ENCODE results near the gene IYD.

Gene IYD

GRCh38 chr6:150426198-150426597 is 57.4 kb downstream of the IYD start:
- TF ChIP-seq, protein P1, sequence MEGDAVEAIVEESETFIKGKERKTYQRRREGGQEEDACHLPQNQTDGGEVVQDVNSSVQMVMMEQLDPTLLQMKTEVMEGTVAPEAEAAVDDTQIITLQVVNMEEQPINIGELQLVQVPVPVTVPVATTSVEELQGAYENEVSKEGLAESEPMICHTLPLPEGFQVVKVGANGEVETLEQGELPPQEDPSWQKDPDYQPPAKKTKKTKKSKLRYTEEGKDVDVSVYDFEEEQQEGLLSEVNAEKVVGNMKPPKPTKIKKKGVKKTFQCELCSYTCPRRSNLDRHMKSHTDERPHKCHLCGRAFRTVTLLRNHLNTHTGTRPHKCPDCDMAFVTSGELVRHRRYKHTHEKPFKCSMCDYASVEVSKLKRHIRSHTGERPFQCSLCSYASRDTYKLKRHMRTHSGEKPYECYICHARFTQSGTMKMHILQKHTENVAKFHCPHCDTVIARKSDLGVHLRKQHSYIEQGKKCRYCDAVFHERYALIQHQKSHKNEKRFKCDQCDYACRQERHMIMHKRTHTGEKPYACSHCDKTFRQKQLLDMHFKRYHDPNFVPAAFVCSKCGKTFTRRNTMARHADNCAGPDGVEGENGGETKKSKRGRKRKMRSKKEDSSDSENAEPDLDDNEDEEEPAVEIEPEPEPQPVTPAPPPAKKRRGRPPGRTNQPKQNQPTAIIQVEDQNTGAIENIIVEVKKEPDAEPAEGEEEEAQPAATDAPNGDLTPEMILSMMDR (conservative IDR thresholded peaks at IDR 0.05; ENCODE audit: low read depth, low read length): no peak

GRCh38 chr6:150427037-150427602 is 58.3 kb downstream of the IYD start:
- TF ChIP-seq, protein P1 (conservative IDR thresholded peaks at IDR 0.05; ENCODE audit: low read depth, low read length): no peak
- no peak overlapping the region for H3K4me3 ChIP-seq (ENCODE audit: low read length)
- DNase-seq (ENCODE audit: low read depth): no peak

More at GRCh38 chr6:150426198-150426597, 57.4 kb downstream of the IYD start:
- DNase-seq (ENCODE audit: low read depth): no peak
- H3K4me3 ChIP-seq (ENCODE audit: low read length): no peak overlapping the region

- TF ChIP-seq, protein P1 (conservative IDR thresholded peaks at IDR 0.05; ENCODE audit: low read depth, low read length): no peak
Measured at GRCh38 chr6:150427843-150428242, 59.0 kb downstream of the IYD start.

DNA sequence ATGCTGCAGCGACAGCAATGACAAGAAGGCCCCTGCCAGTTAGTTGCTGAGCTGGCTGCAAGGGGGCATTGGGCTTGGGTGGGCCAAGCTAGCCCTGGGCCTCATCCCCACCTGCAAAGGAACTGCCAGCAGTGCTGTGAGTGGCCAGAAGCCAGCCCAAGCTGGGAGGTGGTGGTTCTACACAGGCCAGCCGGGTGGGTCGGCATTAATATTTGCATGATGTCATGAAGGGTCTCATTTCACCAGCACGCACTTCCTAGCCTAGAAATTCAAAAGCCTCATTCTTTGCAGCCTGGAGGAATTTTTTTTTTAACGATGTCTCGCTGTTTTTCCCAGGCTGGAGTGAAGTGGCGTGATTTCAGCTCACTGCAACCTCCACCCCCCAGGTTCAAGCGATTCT is 62.0 kb downstream of the IYD start:
- TF ChIP-seq, protein P1 (conservative IDR thresholded peaks at IDR 0.05; ENCODE audit: low read depth, low read length): no peak
- H3K4me3 ChIP-seq (ENCODE audit: low read length): no peak overlapping the region
- no peak for DNase-seq (ENCODE audit: low read depth)

More at GRCh38 chr6:150427843-150428242, 59.0 kb downstream of the IYD start:
- DNase-seq (ENCODE audit: low read depth): no peak
- H3K4me3 ChIP-seq (ENCODE audit: low read length): no peak overlapping the region

- H3K4me3 ChIP-seq (ENCODE audit: low read length): no peak overlapping the region
- TF ChIP-seq, protein P1 (conservative IDR thresholded peaks at IDR 0.05; ENCODE audit: low read depth, low read length): no peak
Measured at GRCh38 chr6:150435360-150435759, 66.5 kb downstream of the IYD start.

GRCh38 chr6:150435832-150436231 is 67.0 kb downstream of the IYD start:
- H3K4me3 ChIP-seq (ENCODE audit: low read length): no peak overlapping the region
- TF ChIP-seq, protein P1 (conservative IDR thresholded peaks at IDR 0.05; ENCODE audit: low read depth, low read length): no peak
- DNase-seq (ENCODE audit: low read depth): no peak

More at GRCh38 chr6:150435360-150435759, 66.5 kb downstream of the IYD start:
- DNase-seq (ENCODE audit: low read depth): no peak

- H3K4me3 ChIP-seq (ENCODE audit: low read length): no peak overlapping the region
- TF ChIP-seq, protein P1 (conservative IDR thresholded peaks at IDR 0.05; ENCODE audit: low read depth, low read length): no peak
Measured at GRCh38 chr6:150439373-150439772, 70.6 kb downstream of the IYD start.

More at GRCh38 chr6:150439373-150439772, 70.6 kb downstream of the IYD start:
- DNase-seq (ENCODE audit: low read depth): no peak
